Activated T-helper 1 cell treated with anti-CD3 and anti-CD28 coated beads, Interleukin-2, amount 50 U/mL, for 16 hours (primary cell): Measurements from ENCODE around the gene TBC1D10A.

Experiments
- DNase-seq, 2 donors: peaks; one replicate each; pipeline ENCODE4 v3.0.0-alpha.2; 2020; ENCODE audit warnings: low read depth in 1 of 2, low spot score in 1 of 2

TBC1D10A gene

GRCh38 chr22:30268331-30268730, 58.4 kb downstream of the TBC1D10A start:
- no peak for DNase-seq

- no peak for DNase-seq
These were observed 59.1 kb downstream of the TBC1D10A start for GRCh38 chr22:30267382-30268302.

DNA sequence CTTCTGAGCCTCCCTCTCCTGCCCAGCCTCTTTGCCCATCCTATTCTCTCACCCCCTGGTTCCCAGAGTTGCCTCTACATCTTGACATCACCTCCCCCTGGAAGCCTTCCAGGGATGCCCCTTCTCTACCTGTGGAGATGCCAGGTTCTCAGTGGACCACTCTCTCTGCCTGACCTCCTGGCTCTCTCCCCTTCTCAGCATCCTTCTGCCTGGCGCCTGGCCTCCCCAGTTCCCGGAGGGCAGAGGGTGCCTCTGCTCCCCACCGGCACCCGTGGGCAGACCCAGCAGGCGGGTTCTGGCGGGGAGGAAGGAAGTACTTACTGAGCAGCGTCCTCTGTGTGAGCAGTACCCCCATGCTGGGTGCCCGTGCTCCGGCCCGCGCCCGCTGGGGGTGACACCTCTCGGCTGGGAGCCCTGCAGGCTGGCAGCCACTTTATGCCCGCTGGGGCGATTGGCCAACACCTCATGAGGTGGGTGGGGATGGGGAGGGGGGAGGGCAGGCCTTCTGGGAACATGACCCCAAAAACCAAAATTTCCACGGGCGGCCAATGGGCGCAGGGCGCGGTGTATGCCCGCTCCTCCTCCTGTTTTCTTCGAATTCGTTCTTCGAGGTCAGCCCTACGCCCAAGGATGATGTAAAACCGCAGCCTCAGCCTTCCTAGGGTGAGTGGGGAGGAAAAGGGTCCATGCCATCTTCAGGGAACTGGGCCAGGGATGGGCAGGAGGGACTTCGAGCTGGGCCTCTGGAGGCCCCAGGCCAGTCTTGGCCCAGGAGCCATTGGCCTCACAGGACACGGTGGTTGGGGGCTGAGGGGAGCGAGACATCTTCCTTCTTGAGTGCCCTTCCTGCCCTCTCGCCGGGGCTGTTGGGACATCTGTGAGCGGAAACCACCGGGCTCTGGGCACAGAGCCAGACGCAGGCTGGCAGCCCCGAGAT, 60.0 kb downstream of the TBC1D10A start, which contains the start of gene OSM:
TSS of gene OSM (minus strand) at position 407 of the 937 bp plus-strand sequence. CDS start at position 355, 52 bp downstream.
- DNase-seq = peak; percentile 41 to 44

GRCh38 chr22:30265823-30266444, 60.8 kb downstream of the TBC1D10A start:
- DNase-seq = peak; percentile 55 to 71

GRCh38 chr22:30265131-30265720, 61.5 kb downstream of the TBC1D10A start:
- DNase-seq = no peak

GRCh38 chr22:30263883-30264282, 62.9 kb downstream of the TBC1D10A start:
- no peak for DNase-seq

GRCh38 chr22:30262917-30263741, 63.6 kb downstream of the TBC1D10A start:
- DNase-seq = peak; percentile 66

- no peak for DNase-seq
These were observed 64.6 kb downstream of the TBC1D10A start for GRCh38 chr22:30262112-30262511.

- no peak for DNase-seq
These were observed 65.6 kb downstream of the TBC1D10A start for GRCh38 chr22:30261134-30261533.

- DNase-seq = no peak
These were observed 66.1 kb downstream of the TBC1D10A start for GRCh38 chr22:30260682-30261081.

DNA sequence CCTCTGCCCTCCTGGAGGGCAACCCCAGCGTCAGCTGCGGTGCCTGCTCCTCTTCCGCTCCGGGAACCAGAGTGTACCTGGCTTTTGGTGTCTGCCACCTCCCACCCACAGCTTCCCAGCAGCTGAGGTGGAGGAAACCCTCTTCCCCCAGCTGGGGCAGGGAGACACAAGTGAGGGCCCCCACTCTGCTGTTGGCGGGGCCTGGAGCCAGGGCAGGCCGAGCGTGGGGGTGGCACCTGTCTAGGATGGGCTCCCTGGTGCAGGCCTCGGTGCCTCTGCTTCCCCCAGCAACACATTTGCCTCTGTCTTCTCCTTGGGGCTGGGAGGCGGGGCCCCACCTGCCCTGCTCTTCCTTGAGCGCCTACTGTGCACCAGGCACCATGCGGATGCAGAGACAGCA, 66.5 kb downstream of the TBC1D10A start:
- no peak for DNase-seq

GRCh38 chr22:30254314-30254713, 72.4 kb downstream of the TBC1D10A start:
- DNase-seq = no peak

DNA sequence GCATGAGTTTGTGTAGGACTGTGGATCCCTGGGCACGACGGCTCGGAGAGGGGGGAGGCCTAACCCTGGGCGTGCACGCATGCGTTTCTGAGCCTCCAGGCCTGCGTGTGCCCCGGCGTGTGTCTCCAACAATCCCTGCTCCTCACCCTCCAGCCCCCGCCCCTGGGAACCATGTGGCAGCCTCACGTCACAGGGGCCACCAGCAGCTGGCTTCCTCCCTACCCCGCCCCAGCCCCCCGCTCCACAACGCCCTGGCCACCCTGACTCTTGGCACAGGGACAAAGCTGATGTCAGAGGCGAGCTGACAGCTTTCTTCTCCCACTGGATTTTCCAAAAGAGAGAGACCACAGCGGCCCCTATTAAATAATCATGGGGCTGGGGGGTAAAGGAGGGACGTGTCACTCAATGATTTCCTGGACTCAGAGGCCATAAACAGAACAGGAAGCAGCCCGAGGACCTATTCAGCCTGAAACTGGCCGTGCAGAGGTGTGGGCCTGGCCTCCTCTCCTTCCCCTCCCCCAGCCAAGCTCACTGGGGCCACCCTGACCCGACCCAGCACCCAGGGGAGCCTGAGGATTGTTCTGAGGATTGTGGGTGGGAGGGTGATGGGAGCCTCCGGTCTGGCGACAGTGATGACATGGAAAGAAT, 73.4 kb downstream of the TBC1D10A start:
- DNase-seq = no peak

GRCh38 chr22:30252411-30253204, 74.1 kb downstream of the TBC1D10A start:
- no peak for DNase-seq

GRCh38 chr22:30251711-30252110, 75.0 kb downstream of the TBC1D10A start:
- DNase-seq = no peak

DNA sequence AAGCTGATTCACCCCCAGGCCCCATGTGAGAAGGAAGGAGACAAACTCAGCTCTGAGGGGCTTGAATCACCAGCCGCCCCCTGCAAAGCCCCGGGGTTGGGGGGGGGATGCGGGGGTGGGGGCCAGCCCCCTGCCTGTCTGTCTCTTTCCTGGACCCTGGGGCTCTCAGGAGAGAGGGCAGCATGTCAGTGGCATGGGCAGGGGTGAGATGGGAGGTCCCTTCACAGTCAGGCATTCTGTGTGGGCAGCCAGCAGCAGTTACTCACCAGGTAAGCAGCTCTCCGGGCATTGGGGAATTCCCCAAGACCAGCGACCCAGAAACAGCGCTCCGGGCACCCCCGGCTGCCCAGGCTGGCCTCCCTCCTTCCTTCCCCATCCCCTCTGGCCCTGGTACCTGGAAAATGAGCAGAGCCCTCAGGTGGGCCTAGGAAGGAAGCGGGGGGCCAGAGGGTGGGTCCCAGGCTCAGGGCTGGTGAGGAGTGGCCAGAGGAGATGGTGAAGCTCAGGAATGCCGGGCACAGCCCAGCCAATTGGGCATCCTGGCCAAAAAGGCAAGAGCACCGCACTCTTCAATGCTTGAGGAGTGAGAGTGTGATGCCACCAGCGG, 76.0 kb downstream of the TBC1D10A start:
- no peak for DNase-seq

- DNase-seq = no peak
These were observed 76.6 kb downstream of the TBC1D10A start for GRCh38 chr22:30250039-30250565.
